NCI-H446 treated with DMSO at 0.1 percent for 48 hours (cell line): ENCODE measurements around the gene NF1.
"Not testable (repeated sequence)": the region's sequence is repeated elsewhere in the genome, so short reads cannot be mapped to it uniquely, and the experiment has no call there.

Source experiments
- DNase-seq: peaks from one replicate; lab custom pipeline; 2025; lab: John Stamatoyannopoulos, UW

NF1 gene

DNA sequence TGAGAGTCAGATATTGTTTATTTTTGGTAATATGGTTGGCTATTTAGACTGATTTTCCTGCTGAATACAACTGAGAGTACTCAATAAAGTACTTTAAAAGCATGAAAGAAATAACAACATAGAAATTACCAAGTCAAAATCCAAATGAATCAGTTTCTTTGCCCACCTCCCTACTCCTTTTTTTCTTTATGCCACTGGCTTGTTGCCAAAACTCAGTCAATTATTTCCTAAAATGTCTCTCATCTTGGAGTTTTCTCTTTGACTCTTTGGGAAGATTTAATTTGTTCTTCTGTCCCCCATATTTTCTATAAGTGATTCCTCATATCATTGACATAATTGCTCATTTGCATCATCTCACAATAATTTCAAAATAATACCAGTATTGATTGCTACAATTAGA is 204.8 kb downstream of the NF1 start:
- DNase-seq: no peak

- no peak for DNase-seq
Measured at GRCh38 chr17:31307640-31308039, 212.9 kb downstream of the NF1 start.

DNA sequence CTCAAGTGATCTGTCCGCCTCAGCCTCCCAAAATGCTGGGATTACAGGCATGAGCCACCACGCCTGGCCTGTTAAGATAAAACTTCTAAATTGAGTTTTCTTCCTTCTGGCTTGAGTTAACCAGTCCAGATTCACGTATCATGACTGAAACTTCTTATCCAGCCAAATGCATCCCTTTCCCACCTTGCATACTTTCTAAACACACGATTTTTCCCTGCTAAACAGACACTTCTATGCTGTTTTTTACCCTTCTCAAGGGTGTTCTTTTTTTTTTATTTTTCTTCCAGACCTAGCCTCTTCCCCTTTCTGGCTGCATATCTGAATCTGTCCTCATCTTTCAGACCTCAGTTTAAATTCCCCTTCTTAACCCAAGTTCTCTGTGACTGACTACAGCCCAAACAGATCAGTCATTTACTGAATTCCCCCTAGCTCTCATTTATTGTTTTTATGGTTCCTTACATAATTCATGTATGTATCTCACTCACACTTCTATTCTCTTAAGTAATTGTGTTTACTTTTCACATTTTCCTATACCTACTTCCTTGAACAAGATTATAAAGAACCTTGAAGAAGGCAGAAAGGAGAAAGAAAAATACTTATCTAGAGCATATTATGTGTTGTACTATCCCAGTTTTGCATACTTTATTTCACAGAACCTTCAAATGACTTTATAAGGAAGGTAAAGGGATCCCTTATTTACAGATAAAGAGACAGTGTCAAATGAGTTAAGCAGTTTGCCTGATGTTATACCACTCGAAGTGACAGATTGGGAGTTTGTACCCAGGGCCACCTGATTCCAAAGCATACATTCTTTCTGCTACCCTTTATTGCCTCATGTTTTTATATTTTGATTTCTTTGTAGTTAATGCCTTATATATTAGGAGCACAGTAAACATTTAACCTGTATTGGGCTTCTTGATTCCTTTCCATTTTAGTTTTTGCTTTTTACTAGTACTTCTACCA is 213.9 kb downstream of the NF1 start:
- DNase-seq: no peak

- no peak for DNase-seq
Measured at GRCh38 chr17:31309556-31309955, 214.8 kb downstream of the NF1 start.

DNA sequence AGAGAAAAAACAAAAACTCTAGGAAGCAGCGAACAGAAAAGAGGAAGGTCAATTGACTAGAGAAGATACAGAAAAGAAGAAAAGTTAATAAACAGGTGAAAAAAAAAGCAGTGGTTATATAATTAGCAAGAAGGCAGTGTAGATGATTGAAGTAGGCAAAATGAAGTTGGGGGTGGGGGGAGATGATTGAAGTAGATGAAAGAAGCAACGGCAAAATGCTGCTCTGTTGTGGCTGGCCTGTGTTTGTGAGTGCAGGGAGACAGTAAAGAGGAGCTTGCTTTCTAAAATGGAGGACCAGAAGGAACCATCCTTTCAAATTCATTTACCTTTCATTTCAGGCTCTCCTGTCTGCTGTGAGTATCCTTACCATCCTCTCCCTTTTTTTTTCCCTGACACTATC is 215.5 kb downstream of the NF1 start:
- no peak for DNase-seq

DNA sequence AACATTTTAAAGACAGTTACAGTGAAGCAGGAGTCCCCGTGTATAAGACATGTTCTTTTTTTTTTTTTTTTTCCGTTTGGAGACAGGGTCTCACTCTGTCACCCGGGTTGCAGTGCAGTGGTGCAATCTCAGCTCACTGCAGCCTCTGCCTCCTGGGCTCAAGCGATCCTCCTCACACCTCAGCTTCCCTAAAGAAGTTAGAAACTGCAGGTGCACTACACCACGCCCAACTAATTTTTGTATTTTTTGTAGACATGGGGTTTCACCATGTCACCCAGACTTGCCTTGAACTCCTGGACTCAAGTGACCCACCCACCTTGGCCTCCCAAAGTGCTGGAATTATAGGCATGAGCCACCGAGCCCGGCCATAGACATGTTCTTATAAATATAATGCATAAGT is 216.1 kb downstream of the NF1 start:
- DNase-seq: no peak

GRCh38 chr17:31311526-31311925 is 216.7 kb downstream of the NF1 start:
- no peak for DNase-seq

DNA sequence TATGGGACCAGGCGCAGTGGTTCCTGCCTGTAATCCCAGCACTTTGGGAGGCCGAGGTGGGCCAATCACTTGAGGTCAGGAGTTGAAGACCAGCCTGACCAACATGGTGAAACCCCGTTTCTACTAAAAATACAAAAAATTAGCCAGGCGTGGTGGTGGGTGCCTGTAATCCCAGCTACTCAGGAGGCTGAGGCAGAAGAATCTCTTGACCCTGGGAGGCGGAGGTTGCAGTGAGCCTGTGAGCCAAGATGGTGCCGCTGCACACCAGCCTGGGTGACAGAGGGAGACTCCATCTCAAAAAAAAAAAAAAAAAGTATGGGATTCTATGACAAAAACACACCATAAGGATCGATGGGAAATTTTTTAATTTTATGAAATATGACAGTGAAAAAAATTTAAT is 217.4 kb downstream of the NF1 start:
- DNase-seq: not testable (repeated sequence)

- no peak for DNase-seq
Measured at GRCh38 chr17:31313982-31314781, 219.4 kb downstream of the NF1 start, which contains the start of gene EVI2B. EVI2B (minus strand) TSS chr17:31314054; CDS start chr17:31305609, 8,445 bp downstream.

GRCh38 chr17:31314782-31315100 is 220.0 kb downstream of the NF1 start:
- DNase-seq: no peak

- peak; percentile 20 for DNase-seq
Measured at GRCh38 chr17:31318298-31318801, 223.6 kb downstream of the NF1 start.

DNA sequence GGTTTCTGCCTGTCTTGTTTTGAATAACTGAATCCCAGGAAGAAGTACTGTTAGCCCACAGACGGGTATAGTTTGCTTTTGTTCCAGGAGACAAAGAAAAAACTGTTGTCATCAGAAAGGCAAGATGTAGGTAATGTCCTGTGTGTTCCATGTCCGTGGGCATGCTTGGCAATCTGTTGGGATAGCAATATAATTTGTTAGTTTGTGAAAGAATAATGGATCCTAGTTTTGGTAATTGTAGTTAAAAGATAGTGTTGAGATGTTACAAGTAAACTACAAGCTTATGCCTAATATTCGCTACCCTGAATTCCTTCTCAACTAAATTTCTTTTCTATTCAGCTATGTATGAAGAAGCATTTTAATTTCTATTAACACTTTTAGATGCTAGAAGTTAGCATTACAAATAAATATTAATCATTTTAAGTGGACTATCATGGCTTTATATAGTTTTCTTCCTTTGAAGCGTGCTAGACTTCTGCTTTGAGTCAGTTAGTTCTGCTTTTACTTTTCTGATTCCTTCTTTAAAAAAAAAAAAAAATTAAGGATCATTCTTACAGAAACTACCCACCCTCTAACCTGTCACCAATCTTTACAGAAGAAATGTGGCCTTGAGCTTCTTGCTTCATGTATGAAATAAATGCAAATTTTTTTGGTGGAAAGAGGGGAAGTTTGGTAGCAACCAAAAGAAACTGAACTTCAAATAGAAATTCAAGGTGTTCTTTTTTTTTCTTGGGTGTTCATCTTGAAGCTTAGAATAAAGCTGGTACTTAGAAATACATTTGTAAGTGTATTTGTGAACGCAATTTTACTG is 224.3 kb downstream of the NF1 start:
- DNase-seq: no peak

DNA sequence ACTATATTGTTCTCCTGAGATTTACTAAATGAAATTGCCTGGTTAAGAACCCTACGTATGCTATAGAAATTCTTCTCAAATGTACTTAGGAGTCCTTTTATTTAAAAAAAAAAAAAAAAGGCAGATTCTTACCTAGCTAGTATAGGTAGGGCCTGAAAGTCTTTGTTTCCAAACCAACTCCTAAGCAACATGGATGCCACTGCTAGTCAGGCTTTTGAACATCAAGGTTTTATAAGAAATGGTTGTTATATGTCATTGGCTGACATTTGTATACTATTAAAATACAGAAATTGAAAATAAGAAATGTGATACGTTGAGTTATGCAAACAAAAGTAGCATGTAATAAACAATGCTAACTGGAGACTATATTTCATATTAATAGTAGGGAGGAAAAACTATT is 225.5 kb downstream of the NF1 start:
- no peak for DNase-seq

GRCh38 chr17:31320791-31321190 is 226.0 kb downstream of the NF1 start:
- no peak for DNase-seq

DNA sequence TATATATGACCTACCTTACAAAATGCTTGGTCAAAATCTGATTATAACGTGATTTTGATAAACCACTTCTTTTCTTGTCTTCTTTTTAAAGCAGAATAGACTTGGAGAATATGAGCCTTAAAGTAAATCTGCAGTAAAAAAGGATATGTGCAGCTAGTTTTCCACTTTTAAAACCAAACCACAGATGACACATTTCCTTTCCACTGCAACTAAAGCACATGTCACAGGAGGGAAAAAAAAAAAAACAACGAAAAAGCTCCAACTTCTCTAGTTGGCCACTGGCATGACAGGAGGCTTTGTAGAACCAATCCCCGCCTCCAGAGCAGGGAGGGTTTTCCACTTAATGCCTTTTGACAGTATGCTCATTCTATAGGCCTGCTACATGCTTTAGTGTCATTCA is 226.7 kb downstream of the NF1 start, which contains the start of gene EVI2A:
EVI2A (minus strand) TSS at position 142 of the 400 bp plus-strand sequence. CDS start 2,609 bp downstream, outside the sequence.
- no peak for DNase-seq

DNA sequence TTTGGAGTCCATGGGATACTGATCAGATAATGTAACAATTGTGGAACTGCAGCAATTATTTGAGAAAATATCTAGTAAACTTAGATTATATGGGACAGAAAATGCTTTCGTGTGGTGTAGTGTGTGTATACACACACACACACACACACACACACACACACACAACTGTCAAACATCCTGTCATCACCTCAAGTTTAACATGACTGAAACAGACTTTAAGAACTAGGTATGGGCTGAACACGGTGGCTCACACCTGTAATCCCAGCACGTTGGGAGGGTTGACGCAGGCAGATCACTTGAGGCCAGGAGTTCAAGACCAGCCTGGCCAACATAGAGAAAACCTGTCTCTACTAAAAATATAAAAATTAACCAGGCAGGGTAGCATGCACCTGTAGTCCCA is 227.2 kb downstream of the NF1 start:
- no peak for DNase-seq

- no peak for DNase-seq
Measured at GRCh38 chr17:31323551-31323950, 228.8 kb downstream of the NF1 start.

DNA sequence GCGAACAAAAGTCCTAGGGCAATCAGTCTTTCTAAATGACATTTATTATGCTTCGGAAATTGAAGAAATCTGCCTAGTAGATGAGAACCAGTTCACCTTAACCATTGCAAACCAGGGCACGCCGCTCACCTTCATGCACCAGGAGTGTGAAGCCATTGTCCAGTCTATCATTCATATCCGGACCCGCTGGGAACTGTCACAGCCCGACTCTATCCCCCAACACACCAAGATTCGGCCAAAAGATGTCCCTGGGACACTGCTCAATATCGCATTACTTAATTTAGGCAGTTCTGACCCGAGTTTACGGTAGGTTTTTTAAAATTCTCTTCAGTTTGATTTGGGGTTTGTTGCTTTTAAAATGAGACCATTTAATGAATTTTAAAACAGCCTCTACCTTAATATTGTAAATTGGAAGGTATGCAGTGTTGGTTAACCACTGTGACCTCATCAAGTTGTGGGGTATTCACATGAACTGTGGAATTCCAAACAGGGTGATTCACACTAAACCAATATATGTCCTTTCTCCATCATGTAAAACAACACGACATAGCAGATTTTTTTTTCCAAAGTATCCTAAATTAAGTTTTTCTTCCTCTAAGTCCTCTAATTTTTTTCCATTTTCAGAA is 232.9 kb downstream of the NF1 start:
- no peak for DNase-seq

DNA sequence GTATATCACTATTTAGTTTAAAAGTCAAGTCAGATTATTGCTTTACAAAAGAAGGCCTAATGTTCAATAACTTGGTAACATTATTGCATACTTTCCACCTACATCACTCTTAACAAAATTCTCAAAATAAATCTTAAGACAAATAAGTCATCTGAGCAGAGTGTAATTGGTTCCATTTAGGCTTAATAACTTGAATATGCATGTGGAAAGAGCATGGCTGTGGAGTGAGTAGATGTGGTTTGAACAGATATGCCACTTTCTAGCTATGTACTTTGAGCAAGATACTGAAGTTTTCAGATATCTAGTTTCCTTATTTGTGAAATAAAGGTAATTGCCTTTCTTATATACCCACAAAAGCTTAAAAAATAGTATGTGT is 233.4 kb downstream of the NF1 start:
- no peak for DNase-seq

DNA sequence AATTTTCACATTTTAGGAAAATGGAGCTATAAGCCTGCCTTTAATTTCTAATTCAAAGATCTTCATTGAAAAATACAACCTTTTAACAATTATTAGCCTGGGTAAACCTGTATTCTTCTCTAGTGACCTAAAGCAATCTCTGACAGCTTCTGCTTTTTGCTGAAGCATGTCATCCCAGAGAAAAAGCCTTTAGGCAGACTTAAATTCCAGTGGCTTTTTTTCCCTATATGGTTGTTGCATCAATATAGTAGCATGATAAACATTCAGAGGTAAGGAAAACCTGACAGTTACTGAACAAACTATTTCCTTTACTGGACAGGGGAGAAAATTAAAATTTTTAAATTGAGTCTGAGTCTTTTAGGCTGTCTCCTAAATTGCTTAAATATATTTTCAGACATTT is 234.4 kb downstream of the NF1 start:
- no peak for DNase-seq

- no peak for DNase-seq
Measured at GRCh38 chr17:31339906-31340661, 245.3 kb downstream of the NF1 start.
